A673 (cell line): Measurements from ENCODE around the gene APLP2.

Experiments
- EZH2 ChIP-seq: fragments of 200-600 bp; sonication (generic); IDR thresholded peaks from 2 replicates; pipeline ENCODE4 v1.6.1; 2017; ENCODE audit warnings: borderline replicate concordance, low read depth, mild to moderate bottlenecking, mixed read lengths, antibody characterized with exemption, low read length; ENCODE audit not compliant: poor library complexity, severe bottlenecking
- TF ChIP-seq, protein P1 (sequence below): fragments of 300-800, 200-600 bp; sonication (generic); conservative IDR thresholded peaks from 2 replicates; pipeline ENCODE4 v1.5.1; 2017; ENCODE audit warnings: low read depth, mild to moderate bottlenecking, antibody characterized with exemption, low read length, moderate library complexity, mixed read lengths

DNA sequence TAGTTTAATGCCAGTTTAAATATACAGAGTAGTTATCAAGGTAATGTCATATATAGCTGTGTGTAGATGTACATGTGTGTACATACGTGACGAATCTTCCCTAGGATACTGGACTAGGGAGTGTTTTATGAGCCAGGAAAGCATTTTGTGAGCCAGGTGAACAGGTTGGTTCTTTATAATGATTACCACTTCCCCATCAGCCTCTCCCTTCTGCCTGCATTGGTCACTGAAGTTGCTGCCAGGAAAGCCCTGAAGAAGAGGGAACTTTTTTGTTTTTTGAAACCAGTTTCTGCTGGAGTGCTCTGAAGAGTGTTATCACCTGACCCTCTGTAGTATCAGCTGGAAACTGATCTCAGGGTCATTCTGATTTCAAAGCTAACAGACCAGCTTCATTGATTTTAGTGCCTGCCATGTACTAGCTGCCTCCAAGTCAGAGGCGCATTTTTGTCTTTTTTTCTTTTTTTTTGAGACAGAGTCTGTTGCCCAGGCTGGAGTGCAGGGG lies 75.7 kb downstream of the APLP2 start:
- TF ChIP-seq, protein P1, sequence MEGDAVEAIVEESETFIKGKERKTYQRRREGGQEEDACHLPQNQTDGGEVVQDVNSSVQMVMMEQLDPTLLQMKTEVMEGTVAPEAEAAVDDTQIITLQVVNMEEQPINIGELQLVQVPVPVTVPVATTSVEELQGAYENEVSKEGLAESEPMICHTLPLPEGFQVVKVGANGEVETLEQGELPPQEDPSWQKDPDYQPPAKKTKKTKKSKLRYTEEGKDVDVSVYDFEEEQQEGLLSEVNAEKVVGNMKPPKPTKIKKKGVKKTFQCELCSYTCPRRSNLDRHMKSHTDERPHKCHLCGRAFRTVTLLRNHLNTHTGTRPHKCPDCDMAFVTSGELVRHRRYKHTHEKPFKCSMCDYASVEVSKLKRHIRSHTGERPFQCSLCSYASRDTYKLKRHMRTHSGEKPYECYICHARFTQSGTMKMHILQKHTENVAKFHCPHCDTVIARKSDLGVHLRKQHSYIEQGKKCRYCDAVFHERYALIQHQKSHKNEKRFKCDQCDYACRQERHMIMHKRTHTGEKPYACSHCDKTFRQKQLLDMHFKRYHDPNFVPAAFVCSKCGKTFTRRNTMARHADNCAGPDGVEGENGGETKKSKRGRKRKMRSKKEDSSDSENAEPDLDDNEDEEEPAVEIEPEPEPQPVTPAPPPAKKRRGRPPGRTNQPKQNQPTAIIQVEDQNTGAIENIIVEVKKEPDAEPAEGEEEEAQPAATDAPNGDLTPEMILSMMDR = no peak
- no peak for TF ChIP-seq EZH2
